GM12878 (cell line): Measurements from ENCODE around the gene CHST5.

Source experiments
- ATF2 ChIP-seq: IDR thresholded peaks from 2 replicates; pipeline ENCODE4 v1.6.1; 2012; ENCODE audit warnings: low read length, inconsistent platforms
- CHD2 ChIP-seq: IDR thresholded peaks from 2 replicates; pipeline ENCODE4 v1.6.1; 2011; ENCODE audit warnings: low read depth, low read length, improper control_type of control experiment, borderline replicate concordance
- CTCF ChIP-seq, 3 experiments: IDR thresholded peaks in 2 of 3; conservative IDR thresholded peaks in 1 of 3; 2 replicates each; pipeline ENCODE4 v1.5.1; 2011; ENCODE audit warnings: low read depth in 3 of 3, low read length in 3 of 3, mild to moderate bottlenecking in 3 of 3, control low read depth in 2 of 3, moderate library complexity in 2 of 3, inconsistent platforms in 1 of 3, mixed read lengths in 1 of 3; ENCODE audit not compliant: control insufficient read depth in 2 of 3, insufficient read depth in 1 of 3; ENCODE audit errors: extremely low read depth in 1 of 3
- EGR1 ChIP-seq, 2 experiments: IDR thresholded peaks; 1 replicate in 1 of 2; 2 replicates in 1 of 2; pipeline ENCODE4 v1.6.1; 2011 to 2012; ENCODE audit warnings: low read depth in 2 of 2, low read length in 2 of 2, borderline replicate concordance in 1 of 2, mild to moderate bottlenecking in 1 of 2, moderate library complexity in 1 of 2
- ESRRA ChIP-seq: IDR thresholded peaks from 2 replicates; pipeline ENCODE4 v1.6.1; 2012; ENCODE audit warnings: mild to moderate bottlenecking, low read length, improper control_type of control experiment
- HDAC2 ChIP-seq: fragments of 200-600 bp; sonication (generic); IDR thresholded peaks from 2 replicates; pipeline ENCODE4 v1.6.1; 2017
- JUND ChIP-seq: IDR thresholded peaks from 2 replicates; pipeline ENCODE4 v1.6.1; 2012; ENCODE audit warnings: low read depth, mild to moderate bottlenecking, low read length, improper control_type of control experiment, moderate library complexity
- POLR2A ChIP-seq: IDR thresholded peaks from 2 replicates; pipeline ENCODE4 v1.6.1; 2011; ENCODE audit warnings: low read depth, mild to moderate bottlenecking, low read length
- POLR2AphosphoS5 ChIP-seq: IDR thresholded peaks from 2 replicates; pipeline ENCODE4 v1.6.1; 2011; ENCODE audit warnings: mild to moderate bottlenecking, low read length, inconsistent platforms
- RB1 ChIP-seq: fragments of 450-650 bp; formaldehyde crosslinking; IDR thresholded peaks from 2 replicates; pipeline ENCODE4 v1.6.1; 2017; ENCODE audit warnings: mild to moderate bottlenecking, borderline replicate concordance
- RCOR1 ChIP-seq: conservative IDR thresholded peaks from 2 replicates; pipeline ENCODE4 v1.6.1; 2012; ENCODE audit warnings: low read depth, low read length, improper control_type of control experiment
- SPI1 ChIP-seq: IDR thresholded peaks from 2 replicates; pipeline ENCODE4 v1.6.1; 2011; ENCODE audit warnings: low read depth, mild to moderate bottlenecking, low read length, moderate library complexity, borderline replicate concordance; ENCODE audit not compliant: insufficient read depth
- STAT1 ChIP-seq: fragments of 450-650 bp; conservative IDR thresholded peaks from 2 replicates; pipeline ENCODE4 v1.6.1; 2014; ENCODE audit warnings: antibody characterized with exemption, mild to moderate bottlenecking
- ZNF384 ChIP-seq: IDR thresholded peaks from 2 replicates; pipeline ENCODE4 v1.6.1; 2012; ENCODE audit warnings: low read depth, mild to moderate bottlenecking, low read length, improper control_type of control experiment, borderline replicate concordance

GRCh38 chr16:75572864-75573542 lies 37.1 kb upstream of the CHST5 start:
- TF ChIP-seq POLR2AphosphoS5 = no peak; the same call in 1 of the 2 replicates
- TF ChIP-seq JUND = no peak
- TF ChIP-seq POLR2A = no peak
- no peak for TF ChIP-seq ESRRA
- TF ChIP-seq HDAC2 = no peak
- TF ChIP-seq RB1 = no peak
- no peak for TF ChIP-seq CTCF (IDR thresholded peaks at IDR 0.05 in 2 of 3, conservative IDR thresholded peaks at IDR 0.05 in 1 of 3; ENCODE audit: control insufficient read depth in 2 of 3, extremely low read depth in 1 of 3, insufficient read depth in 1 of 3, low read depth in 3 of 3, low read length in 3 of 3)
- no peak for TF ChIP-seq RCOR1
- TF ChIP-seq CHD2 = no peak
- TF ChIP-seq STAT1 = no peak
- no peak for TF ChIP-seq ATF2
- no peak for TF ChIP-seq ZNF384
- no peak for TF ChIP-seq EGR1 (IDR thresholded peaks at IDR 0.05; ENCODE audit: borderline replicate concordance in 1 of 2, low read depth in 2 of 2, low read length in 2 of 2)
- TF ChIP-seq SPI1 = no peak
